ENCODE results near the gene PPAT.

The PPAT gene

DNA sequence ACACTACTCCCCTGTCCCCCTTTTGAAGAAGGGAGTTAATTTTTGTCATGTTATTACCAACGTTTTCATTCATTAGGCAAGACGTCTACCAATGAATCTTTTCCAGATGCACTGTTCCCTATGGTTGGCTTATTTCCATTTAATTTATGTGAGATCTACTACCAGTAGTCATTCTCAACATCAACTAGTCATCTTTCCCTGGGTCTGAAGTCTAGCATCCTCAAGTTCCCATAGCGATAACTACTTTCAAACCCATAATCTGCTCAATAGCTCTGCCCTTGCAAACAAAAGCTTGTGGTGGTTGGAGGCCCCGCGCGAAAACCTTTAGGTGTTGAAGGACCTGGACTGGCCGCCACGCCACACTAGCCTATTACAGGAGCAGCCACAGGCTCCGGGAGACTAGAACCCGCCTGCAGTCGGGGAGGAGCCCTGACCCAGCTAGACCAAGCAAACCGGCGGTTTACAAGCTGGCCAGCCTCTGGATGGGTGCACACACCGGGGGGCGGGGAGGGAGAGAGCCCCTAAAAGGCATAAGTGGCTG is 746 bp downstream of the PPAT start:
- DNase-seq (ENCODE audit: low read depth, low spot score): peak; percentile 81

DNA sequence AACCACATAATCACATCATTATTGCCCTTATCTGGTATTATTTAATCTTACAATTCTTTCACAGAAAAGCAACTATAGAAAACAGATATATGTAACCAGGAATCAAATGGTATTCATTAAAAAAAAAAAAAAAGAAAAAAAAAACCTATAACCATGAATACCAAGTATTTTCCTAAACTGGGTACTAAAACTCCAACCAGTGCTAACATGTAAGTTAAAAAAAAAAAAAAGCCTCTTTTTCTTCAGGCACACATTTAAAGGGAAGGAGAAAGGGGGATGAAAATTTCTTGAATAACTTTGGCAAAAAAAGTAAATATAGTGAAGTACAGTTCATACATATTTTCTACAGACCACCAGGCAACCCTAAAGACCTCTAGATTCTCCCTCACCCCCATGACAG is 2.1 kb downstream of the PPAT start:
- DNase-seq (ENCODE audit: low read depth, low spot score): no peak

DNA sequence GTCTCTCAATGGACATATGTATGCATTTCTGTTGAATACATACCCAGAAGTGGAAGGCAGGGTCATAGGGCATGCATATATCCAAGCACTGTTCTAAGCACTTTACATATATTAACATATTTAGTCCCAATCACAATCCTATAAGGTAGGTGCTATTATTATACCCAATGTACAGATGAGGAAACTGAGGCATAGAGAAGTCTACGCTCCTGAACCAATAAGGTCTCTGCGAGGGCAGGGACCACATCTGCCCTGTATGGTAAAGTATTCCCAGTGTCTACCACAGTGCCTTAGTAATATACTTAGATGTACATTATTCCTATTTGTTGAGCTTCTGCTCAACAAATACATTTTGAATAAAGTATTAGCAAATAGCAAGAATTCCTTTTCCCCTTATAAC is 5.2 kb downstream of the PPAT start:
- no peak for DNase-seq (ENCODE audit: low read depth, low spot score)

DNA sequence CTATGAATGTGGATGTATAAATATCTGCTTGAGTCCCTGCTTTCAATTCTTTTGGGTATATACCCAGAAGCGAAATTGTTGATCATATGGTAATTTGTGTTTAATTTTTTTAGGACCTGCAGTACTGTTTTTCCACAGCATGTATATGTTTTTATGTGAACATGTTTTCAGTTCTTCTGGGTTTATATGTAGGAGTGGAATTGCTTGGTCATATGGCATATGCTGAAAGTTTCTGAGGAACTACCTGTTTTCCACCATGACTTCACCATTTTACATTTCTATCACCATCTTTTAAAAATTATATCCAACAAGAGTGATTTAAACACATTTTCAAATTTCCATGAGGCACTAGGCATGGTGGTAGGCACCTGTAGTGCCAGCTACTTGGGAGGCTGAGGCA is 8.2 kb downstream of the PPAT start:
- no peak for DNase-seq (ENCODE audit: low read depth, low spot score)

DNA sequence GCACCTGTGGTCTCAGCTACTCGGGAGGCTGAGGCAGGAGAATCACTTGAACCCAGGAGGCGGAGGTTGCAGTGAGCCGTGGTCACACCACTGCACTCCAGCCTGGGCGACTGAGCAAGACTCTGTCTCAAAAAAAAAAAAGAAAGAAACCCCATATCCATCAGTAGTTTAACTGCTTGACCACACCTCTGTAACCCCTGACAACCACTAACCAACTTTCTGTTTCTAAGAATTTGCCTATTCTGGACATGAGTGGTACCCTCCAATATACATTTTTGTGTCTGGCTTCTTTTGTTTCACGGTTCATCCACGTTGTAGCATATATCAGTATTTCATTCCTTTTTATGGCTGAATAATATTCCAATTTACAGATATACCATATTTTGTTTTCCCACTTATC is 9.1 kb downstream of the PPAT start:
- DNase-seq (ENCODE audit: low read depth, low spot score): no peak

DNA sequence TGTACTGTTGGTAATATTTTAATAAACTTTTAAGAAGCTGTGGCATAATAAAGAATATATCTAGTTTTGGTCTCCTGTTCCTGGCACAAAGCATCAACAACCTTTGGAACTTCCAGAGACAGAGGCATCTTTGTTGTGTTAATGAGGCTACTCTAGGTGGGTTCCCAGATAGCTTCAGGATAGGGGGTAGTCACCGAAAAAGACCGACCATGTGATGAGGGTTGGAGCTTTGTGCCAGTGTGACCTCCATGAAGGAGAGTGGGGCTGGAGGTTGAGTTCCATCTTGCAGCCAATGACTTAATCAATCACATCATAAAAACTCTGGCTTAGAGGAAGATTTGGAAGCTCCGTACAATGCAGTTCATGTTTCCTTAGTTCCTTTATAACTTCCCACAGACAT is 9.9 kb downstream of the PPAT start:
- DNase-seq (ENCODE audit: low read depth, low spot score): no peak

DNA sequence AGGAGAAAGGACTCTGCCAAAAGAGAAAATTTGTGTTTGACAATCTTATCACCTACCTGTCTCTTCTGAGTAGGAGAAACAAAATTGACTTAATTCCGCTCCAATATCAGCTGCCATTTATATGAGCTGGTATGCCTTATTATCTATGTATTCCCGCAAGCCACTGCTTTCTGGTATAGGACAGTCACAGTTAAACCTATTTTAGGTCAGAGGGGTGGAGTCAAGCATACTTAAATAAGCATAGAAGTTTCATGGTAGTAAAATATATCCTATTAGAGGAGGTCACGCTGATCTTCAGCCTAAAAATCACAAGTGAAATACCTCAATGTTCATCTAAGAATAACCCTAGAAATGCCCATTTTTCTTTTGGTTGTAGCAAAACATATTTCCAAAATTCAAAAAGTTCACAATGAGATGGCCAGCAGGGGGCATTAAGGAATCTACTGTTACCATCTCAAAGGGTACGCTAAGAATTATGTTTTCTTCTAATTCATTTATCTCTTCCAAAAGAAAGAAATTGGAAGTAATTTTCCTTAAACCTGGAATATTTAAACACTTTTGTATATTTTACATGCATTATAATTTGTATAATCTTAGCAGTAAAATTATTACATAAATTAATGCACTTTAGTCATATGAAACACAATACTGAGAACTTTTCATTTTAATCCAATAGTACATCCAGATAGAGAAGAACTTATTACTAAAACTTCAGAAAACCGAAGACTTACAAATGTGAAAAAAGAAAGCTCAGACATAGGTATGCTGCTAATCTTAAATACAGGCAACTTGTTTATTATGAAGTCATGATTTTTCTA is 10.5 kb downstream of the PPAT start:
- DNase-seq (ENCODE audit: low read depth, low spot score): peak; percentile 49

DNA sequence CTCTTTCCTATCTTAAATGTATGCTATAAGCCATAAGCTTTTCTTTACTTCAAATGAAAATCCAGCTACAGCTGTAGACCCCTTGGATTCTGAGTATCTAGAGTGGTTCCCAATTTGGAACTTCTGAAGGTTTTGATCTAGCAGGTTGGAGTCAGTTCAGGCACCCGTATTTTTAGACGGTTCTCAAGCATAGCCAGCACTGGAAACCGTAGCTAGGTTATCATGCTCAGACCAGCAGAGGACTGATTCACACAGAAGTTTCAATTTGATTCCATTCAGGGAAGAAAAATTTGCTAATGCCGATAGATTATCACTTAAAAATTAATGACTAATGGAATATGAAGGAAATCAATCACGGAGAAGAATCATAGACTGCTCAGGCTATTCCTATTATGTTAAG is 11.2 kb downstream of the PPAT start:
- DNase-seq (ENCODE audit: low read depth, low spot score): no peak

DNA sequence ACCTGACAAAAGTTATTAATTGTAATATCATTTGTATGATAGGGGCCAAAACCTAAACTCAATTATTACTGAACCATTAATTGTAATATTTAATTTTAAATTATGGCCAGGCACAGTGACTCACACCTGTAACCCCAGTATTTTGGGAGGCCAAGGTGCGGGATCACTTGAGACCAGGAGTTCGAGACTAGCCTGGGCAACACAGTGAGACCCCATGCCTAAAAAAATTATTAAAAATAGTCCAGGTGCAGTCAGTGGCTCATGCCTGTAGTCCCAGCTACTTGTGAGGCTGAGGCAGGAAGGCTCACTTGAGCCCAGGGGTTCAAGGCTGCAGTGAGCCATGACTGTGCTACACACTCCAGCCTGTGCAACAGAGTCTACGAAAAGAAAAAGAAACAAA is 18.0 kb downstream of the PPAT start:
- no peak for DNase-seq (ENCODE audit: low read depth, low spot score)

DNA sequence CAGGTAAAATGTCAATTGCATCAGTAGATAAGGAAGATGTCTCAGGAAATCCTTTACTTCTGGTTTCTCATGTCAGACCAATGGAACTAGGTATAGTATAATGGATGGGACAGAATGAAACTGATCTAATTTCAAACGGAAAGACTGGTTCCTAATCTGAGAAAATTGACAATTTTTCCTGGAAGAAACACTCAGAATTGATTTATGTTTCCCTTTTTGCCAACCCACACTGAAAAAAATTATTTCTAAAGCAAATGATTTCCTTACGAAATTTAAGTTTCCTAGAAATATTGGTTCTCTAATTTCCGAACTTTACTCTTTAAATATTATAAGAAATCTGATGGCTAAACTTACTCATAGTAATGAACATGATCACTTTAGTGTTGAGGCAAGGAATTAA is 19.1 kb downstream of the PPAT start:
- no peak for DNase-seq (ENCODE audit: low read depth, low spot score)

DNA sequence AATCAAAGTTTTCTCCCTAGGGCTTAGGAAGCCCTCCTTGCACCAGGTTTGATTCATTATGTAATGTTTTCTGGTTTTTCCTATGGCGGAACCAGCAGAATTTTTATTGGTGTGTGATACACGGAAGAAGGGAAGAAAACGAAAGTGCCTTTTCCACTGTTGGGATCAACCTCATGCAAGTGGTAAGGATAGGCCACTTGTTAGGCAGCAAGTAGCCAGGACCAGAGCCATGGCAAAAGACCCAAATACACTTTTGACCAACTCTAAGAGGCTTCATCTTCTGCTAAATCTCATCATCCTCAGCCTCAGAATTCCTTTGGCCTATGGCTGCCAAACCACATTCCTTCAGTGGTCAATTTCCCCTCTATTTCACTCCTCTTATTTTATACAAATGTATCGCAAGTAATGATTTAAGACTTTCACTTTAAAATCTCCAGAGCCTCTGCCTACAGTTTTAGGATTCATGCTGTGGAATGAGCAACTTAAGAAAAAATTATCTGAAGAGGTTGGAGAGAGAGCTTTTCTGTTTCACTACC is 21.2 kb downstream of the PPAT start:
- DNase-seq (ENCODE audit: low read depth, low spot score): peak; percentile 58

DNA sequence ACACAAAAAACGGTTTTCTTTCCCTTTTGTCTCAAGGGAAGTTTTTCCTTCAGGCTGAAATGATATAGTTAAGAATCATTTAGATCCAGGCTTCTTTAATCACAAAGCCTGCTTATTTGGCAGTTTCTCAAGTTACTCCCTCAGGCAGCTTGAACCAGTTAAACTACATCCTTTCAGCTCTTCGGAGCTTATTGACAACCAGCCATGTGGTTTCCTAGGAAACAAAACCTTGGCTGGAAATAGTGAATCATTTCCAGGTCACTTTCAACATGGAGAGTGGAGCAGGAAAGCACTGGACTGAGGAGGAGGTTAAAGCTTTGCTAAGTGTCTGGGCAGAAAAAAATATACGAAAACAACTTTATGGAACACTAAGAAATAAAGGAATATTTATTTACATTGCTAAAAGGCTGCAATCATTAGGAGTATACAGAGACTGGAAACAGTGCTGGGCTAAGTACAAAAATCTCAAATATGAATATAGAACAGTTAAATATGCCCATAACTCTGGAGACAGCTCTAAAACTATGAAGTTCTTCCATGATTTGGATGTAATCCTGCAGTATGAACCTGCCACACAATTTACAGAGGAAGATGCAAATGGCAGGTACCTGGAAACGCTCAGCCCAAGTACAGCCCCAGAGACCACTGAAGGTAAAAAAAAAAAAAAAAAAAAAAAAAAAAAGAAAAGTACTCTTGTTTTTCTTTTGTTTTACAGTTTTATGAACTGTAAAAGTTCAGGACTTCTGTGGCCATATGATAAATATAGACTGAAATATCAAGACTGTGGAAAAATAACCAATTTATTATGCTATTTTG is 25.0 kb downstream of the PPAT start:
- DNase-seq (ENCODE audit: low read depth, low spot score): peak; percentile 97

DNA sequence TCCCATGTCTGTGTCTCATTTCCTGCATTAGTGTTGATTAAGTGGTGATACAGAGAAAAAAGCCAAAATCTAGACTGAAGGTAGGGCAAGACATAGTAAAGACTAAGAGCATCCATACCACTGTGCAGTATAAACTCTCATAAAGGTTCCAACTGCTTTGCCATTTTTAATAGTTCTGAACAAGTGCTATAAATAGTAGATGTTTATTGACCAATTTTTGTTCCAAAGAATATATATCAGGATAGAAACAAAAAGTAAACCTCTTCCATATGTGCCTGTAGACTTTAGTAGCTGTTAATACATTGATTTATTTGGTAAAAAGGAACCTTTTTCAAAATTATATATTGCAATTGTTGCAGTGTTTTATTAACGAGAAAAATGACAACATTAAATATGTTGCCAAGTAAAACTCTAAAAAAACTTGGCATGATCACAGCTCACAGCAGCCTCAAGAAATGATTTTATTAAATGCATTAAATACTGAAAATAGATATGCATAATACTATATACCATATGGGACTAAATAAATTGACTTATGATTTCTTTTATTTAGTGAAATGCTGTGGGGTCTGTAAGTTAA is 25.8 kb downstream of the PPAT start:
- no peak for DNase-seq (ENCODE audit: low read depth, low spot score)

DNA sequence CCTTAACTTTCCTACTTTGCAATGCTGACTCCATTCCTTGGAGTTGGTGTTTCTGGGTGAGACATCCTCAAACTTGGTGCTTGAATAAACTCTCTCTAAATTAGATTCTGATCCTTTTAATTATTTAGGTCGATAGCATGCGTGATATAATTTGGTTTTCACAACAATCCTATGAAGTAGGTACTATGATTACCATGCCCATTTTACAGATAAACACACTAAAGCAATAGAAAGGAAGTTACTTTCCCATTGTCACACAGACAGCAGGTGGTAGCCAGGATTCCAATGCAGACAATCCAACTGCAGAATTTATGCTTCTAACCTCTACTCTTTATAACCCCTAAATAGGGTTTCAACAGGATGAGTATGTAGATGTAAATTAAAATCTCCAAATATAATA is 26.4 kb downstream of the PPAT start:
- DNase-seq (ENCODE audit: low read depth, low spot score): no peak

DNA sequence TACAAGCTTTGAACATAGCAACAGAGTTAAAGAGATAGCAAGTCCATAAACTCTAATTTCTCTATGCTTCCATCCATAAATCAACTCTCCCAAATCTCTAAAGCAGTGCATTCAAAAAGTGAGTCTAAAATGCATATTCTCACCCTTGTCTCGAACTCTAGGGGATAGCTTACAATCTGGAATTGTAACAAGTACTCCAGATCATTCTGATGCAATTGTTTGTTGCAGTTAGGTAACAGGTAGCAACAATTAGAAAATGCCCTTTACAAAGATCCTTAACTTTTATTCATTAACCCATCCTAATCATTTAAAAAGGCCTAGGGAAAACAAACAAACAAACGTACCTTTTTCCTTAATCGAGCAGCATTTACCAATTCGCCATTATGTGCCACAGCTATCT is 29.3 kb downstream of the PPAT start:
- no peak for DNase-seq (ENCODE audit: low read depth, low spot score)

DNA sequence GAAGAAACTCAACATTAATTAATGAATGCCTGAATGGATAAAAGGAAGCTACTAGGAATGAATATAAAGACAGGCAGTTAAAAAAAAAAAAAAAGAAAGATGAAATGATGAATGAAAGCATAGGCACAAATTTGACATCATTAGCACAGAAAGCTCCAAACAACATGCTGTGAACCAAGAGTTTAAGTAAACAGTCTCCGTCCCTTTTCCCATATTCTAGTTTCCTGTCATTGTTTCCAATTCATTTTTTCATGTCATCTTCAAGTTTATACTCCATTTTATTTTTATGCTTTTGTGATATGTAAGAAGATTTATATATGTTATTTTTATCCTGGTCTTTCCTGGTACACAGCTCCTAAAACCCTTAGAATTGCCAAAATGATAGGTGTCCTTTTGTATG is 30.4 kb downstream of the PPAT start:
- no peak for DNase-seq (ENCODE audit: low read depth, low spot score)

DNA sequence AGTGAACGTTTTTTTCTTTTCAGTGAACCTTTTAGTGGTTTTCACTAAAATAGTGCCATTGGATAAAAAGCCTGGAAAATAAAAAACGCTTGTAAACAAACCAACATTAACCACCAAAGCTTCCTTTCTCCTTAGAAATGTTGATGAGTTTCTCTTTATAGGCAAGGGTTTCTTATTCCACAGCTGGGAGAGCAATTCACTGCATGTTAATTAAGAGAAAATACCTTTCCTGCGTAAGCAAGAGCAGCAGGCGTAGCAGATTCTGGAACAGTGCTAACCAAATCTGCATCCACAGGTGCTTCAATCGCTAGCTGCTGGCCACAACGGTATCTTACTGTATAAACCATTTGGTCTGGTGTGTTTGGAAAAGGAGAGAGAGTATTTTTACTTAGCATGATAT is 34.9 kb downstream of the PPAT start:
- DNase-seq (ENCODE audit: low read depth, low spot score): no peak

DNA sequence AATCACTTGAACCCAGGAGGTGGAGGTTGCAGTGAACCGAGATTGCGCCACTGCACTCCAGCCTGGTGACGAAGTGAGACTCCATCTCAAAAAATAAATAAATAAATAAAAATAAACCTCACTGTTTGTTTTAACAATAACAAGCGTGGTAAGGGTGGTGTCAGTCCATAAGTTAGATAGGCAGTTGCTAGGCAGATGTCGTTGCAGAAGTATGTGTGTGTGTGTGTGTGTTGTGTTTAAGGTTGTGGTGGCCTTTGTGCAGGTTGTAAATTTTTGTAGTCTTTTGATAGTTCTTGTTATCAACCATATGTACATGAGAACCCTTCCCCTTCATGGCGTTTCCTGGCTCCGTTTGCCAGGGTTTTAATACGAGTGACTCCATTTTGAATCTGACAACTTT is 44.1 kb downstream of the PPAT start:
- DNase-seq (ENCODE audit: low read depth, low spot score): no peak

DNA sequence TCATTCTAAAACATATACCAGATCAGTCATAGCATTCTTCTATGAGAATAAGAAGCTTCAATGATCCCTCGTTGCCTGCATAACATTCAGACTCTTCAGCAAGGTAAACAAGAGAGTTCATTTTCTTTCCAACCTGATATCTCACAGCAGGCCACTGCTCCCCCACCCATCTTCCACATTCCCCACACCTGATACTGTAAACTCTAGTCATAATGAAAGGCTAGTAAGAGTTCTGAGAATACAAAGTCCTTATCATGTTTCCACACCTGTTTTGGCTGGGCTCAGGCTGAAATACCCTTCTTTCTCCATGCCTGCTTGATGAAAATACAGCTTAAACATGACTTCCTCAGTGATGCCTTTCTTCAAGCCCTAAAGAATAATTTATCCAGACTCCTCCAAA is 45.9 kb downstream of the PPAT start:
- no peak for DNase-seq (ENCODE audit: low read depth, low spot score)

DNA sequence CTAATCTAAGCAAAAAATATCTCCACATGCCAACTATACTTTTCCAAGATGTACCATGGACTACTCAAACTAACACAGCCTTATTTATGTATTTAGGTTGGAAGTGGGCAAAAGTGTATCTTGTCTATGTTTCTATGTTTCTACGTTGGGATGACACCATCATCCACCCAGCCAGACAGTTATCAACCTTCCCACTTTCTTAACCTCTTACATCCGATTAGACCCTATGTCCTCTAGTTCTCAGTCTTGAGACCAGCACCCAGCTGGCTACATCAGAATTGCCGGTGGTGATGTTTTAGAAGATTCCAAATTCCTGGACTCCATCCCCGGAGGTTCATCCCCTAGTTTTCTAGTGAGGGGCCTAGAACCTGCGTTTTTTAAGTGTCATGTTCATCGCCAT is 47.1 kb downstream of the PPAT start:
- peak; percentile 5 for DNase-seq (ENCODE audit: low read depth, low spot score)

DNA sequence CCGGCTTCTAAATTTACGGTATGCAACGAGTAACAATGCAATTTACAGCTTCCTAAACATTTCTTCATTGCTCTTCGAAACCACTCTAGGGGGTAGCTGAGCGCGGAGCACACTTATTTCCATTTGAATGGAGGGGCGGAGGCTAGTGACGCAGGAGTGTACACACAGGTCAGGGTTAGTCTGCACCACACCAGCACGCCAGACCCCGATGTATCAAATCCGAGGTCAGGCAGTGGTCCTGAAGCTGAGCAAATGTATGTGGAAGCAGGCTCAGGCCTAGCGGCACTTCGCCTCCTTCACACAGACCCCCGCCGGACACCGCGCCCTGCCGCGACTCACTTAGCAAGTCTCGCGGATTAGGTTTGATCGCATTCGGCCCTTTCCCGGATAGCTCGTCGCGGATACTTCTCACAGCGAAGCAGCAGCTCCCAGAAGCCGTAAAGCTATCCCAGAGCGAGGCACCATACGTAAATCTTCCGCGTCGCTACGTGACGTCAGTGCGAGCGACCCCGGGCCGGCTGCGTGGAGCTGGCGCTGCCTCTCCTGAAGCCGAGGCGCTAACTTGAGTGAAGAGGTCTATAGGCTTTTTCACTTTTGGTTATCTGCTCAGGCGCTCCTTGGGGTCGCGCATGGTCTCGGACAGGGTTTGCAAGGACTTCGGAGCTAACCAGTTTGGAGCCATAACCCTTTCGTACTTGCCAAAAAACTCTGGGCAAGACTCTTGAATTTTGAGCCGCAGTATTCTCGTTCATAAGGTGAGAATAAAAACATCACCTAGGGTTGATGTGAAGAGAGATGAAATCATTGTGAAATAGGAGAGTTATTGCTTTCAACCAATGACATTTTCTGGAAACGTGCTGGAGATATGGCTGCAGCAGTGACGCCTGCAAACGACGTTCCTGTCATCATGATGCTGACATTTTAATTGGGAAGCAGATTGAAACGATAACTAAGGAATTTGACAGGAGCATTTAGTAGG is 48.1 kb downstream of the PPAT start, which contains the start of gene AASDH:
TSS of gene AASDH (minus strand) at position 469 of the 979 bp plus-strand sequence. CDS start 3,192 bp downstream, outside the sequence.
- DNase-seq (ENCODE audit: low read depth, low spot score): peak; percentile 98

All from astrocyte of the hippocampus (primary cell).